ENCODE data around the gene XRCC6. TPM values are rescaled to one million over a fixed set of nuclear protein-coding genes. Genes with fewer than 3 reads are reported as not detected.
"Not testable (repeated sequence)": the region's sequence is repeated elsewhere in the genome, so short reads cannot be mapped to it uniquely, and the experiment has no call there.

XRCC6 gene
- total RNA-seq, 1 experiment from 2014 or later, result 588 TPM

DNA sequence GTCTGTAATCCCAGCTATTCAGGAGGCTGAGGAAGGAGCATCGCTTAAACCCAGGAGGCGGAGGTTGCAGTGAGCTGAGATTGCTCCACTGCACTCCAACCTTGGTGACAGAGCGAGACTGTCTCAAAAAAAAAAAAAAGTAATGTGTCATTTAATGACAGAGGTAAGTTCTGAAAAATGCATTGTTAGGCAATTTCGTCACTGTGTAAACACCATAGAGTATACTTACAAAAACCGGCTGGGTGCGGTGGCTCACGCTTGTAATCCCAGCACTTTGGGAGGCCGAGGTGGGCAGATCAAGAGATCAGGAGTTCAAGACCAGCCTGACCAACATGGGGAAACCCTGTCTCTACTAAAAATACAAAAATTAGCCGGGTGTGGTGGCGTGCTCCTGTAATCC, 51.0 kb downstream of the XRCC6 start:
- DNase-seq (ENCODE audit: low read depth, low spot score); H3K4me3 ChIP-seq (replicated peaks in 1 of 2; ENCODE audit: low read depth in 1 of 2, low read length in 2 of 2); BruUV-seq (replicated peaks); H3K27me3 ChIP-seq (ENCODE audit: insufficient read depth, low read length); H3K9me3 ChIP-seq (ENCODE audit: control insufficient read depth in 1 of 2, insufficient read depth in 1 of 2, low read depth in 1 of 2, low read length in 2 of 2); ATAC-seq; H3K9ac ChIP-seq (ENCODE audit: low read length); H3K4me2 ChIP-seq (ENCODE audit: low read length); intact Hi-C loops (cut with micrococcal nuclease); H2AFZ ChIP-seq (ENCODE audit: low read depth, low read length, poor library complexity, severe bottlenecking); H3K9me2 ChIP-seq (ENCODE audit: insufficient read depth): not testable (repeated sequence)
- CTCF ChIA-PET, result interaction anchor here (1.1 kb wide), 1 partner anchor 25 kb away, joined by 3 read pairs; no protein-coding TSS in a partner anchor
- H4K20me1 ChIP-seq (ENCODE audit: insufficient read depth), result peaks cover 14% of the 10 kb centered on the region; the same call in 1 of the 2 replicates
- peaks cover 82% of the 10 kb centered on the region for H3K79me2 ChIP-seq (ENCODE audit: insufficient read depth, low read length)
- peaks cover 27 to 67% of the 10 kb centered on the region in 2 experiments for H3K4me1 ChIP-seq (ENCODE audit: control insufficient read depth in 1 of 2, insufficient read depth in 2 of 2, low read length in 2 of 2)
- POLR2A ChIA-PET, result interaction anchor here (0.9 kb wide), 1 partner anchor 82 kb away, joined by 5 read pairs; the partner anchor contains the start of gene PMM1
- RAD21 ChIA-PET (ENCODE audit: low non-redundant PET in 1 of 2, low total read pairs in 2 of 2, uncharacterized antibody in 2 of 2, unreplicated experiment in 2 of 2), result interaction anchor here in 1 of 2 experiments (0.6 kb wide), 1 partner anchor 41 kb away, joined by 3 read pairs; no protein-coding TSS in a partner anchor
- peaks cover 19 to 24% of the 10 kb centered on the region in 2 experiments; a peak in 3 of 4 replicates for H3K36me3 ChIP-seq (ENCODE audit: control insufficient read depth in 1 of 2, insufficient read depth in 2 of 2, low read length in 2 of 2)
- H3K27ac ChIP-seq (ENCODE audit: low read depth, low read length), result peak overlapping the region; percentile 10; the same call in 1 of the 2 replicates
- TF ChIP-seq JUND (IDR thresholded peaks at IDR 0.05) (0 out of 2 replicates have a peak, but pooled peaks have one; percentile 16), FOSL1 (IDR thresholded peaks at IDR 0.05; ENCODE audit: low read depth) (peak; percentile 19; the same call in 1 of the 2 replicates)

DNA sequence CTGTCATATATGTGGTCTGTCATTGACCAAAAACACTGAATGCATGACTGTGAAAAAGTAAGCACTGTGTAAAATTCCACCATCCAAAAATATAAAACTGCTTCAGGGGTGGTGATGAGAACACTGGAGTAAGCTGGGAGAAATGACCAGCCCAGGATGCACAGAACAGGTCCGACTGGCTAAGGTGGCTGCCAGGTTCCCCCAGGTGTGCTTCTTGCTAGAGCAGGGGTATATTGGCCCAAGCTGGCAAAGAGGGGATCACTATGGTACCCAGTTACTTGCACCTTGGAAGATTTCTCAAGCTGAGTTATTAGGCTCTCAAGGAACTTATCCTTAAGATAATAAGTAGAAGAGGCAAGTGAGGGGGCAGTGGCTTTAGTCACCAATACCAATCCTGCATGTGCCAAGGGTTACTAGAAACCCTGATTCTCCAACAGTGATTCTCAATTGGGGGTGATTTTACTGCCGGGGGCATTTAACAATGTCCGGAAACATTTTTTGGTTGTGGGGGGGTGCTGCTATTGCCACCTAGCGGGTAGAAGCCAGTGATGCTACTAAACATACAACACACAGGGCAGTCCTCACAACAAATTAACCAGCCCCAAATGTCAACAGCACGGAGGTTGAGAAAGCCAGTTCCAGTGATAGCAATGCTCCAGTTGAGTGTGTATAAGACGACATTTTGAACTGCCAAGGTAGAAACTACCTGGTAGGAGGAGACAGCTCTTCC, 51.9 kb downstream of the XRCC6 start:
- Histone ChIP-seq H3K9me3 (ENCODE audit: control insufficient read depth in 1 of 2, insufficient read depth in 1 of 2, low read depth in 1 of 2, low read length in 2 of 2) (no peaks in the 10 kb centered on the region), H3K4me3 (replicated peaks in 1 of 2; ENCODE audit: low read depth in 1 of 2, low read length in 2 of 2) (no peak overlapping the region), H3K4me2 (ENCODE audit: low read length) (0 out of 2 replicates have a peak overlapping the region, but pooled peaks have one; percentile 1), H2AFZ (ENCODE audit: low read depth, low read length, poor library complexity, severe bottlenecking) (no peak overlapping the region), H3K27me3 (ENCODE audit: insufficient read depth, low read length) (no peaks in the 10 kb centered on the region), H3K36me3 (ENCODE audit: control insufficient read depth in 1 of 2, insufficient read depth in 2 of 2, low read length in 2 of 2) (peaks cover 22 to 28% of the 10 kb centered on the region in 2 experiments; a peak in 3 of 4 replicates), H4K20me1 (ENCODE audit: insufficient read depth) (peaks cover 17% of the 10 kb centered on the region; the same call in 1 of the 2 replicates), H3K27ac (ENCODE audit: low read depth, low read length) (0 out of 2 replicates have a peak overlapping the region, but pooled peaks have one; percentile 10), H3K79me2 (ENCODE audit: insufficient read depth, low read length) (peaks cover 91% of the 10 kb centered on the region), H3K9me2 (ENCODE audit: insufficient read depth) (no peaks in the 10 kb centered on the region), H3K9ac (ENCODE audit: low read length) (no peak overlapping the region), H3K4me1 (ENCODE audit: control insufficient read depth in 1 of 2, insufficient read depth in 2 of 2, low read length in 2 of 2) (peaks cover 23 to 59% of the 10 kb centered on the region in 2 experiments)
- DNase-seq (ENCODE audit: low read depth, low spot score) (no peak), ATAC-seq (peak; percentile 49)
- ChIA-PET POLR2A (interaction anchor here (0.9 kb wide), 1 partner anchor 83 kb away, joined by 5 read pairs; the partner anchor contains the start of gene PMM1), RAD21 (ENCODE audit: low non-redundant PET in 1 of 2, low total read pairs in 2 of 2, uncharacterized antibody in 2 of 2, unreplicated experiment in 2 of 2) (no interaction called here), CTCF (interaction anchor here (1.1 kb wide), 1 partner anchor 24 kb away, joined by 3 read pairs; no protein-coding TSS in a partner anchor)
- no TSS peak for BruUV-seq (replicated peaks)
- intact Hi-C loops (cut with micrococcal nuclease), result no loop called here
- TF ChIP-seq EZH2 (IDR thresholded peaks at IDR 0.05), result no peak
- no peak for TF ChIP-seq SRF (IDR thresholded peaks at IDR 0.05; ENCODE audit: low read depth)
- TF ChIP-seq, protein P1, sequence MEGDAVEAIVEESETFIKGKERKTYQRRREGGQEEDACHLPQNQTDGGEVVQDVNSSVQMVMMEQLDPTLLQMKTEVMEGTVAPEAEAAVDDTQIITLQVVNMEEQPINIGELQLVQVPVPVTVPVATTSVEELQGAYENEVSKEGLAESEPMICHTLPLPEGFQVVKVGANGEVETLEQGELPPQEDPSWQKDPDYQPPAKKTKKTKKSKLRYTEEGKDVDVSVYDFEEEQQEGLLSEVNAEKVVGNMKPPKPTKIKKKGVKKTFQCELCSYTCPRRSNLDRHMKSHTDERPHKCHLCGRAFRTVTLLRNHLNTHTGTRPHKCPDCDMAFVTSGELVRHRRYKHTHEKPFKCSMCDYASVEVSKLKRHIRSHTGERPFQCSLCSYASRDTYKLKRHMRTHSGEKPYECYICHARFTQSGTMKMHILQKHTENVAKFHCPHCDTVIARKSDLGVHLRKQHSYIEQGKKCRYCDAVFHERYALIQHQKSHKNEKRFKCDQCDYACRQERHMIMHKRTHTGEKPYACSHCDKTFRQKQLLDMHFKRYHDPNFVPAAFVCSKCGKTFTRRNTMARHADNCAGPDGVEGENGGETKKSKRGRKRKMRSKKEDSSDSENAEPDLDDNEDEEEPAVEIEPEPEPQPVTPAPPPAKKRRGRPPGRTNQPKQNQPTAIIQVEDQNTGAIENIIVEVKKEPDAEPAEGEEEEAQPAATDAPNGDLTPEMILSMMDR (IDR thresholded peaks at IDR 0.05 in 2 of 3, conservative IDR thresholded peaks at IDR 0.05 in 1 of 3; ENCODE audit: borderline replicate concordance in 1 of 3, insufficient read depth in 1 of 3, low read depth in 2 of 3, low read length in 2 of 3), result peak; percentile 19 to 51 (median 46); a peak in 4 of 6 replicates
- TF ChIP-seq TCF7L2 (IDR thresholded peaks at IDR 0.05; ENCODE audit: borderline replicate concordance, extremely low read depth, insufficient read depth, insufficient read length), result no peak
- no peak for TF ChIP-seq RAD21 (IDR thresholded peaks at IDR 0.05; ENCODE audit: low read depth)
- no peak for TF ChIP-seq CEBPB (IDR thresholded peaks at IDR 0.05; ENCODE audit: low read depth)
- TF ChIP-seq, protein P2, sequence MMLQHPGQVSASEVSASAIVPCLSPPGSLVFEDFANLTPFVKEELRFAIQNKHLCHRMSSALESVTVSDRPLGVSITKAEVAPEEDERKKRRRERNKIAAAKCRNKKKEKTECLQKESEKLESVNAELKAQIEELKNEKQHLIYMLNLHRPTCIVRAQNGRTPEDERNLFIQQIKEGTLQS (IDR thresholded peaks at IDR 0.05), result no peak
